K562 (cell line): ENCODE data around the gene ERVH48-1. TPM values are rescaled to one million over a fixed set of nuclear protein-coding genes. Genes with fewer than 3 reads are reported as not detected.

Experiments used
- ERF ChIP-seq: fragments of 450-650 bp; formaldehyde crosslinking; IDR thresholded peaks from 2 replicates; pipeline ENCODE4 v1.4.0; 2020; ENCODE audit warnings: mild to moderate bottlenecking, mixed read lengths
- ETV5 ChIP-seq: sonication (generic); formaldehyde crosslinking; IDR thresholded peaks from 2 replicates; pipeline ENCODE4 v1.4.0; 2020; ENCODE audit warnings: low read depth, mild to moderate bottlenecking, missing genetic modification reagents
- GATAD2A ChIP-seq: fragments of 450-650 bp; IDR thresholded peaks from 2 replicates; pipeline ENCODE4 v1.6.1; 2017
- HMG20A ChIP-seq: fragments of 450-650 bp; formaldehyde crosslinking; conservative IDR thresholded peaks from 2 replicates; pipeline ENCODE4 v1.4.0; 2020; ENCODE audit warnings: mild to moderate bottlenecking, mixed read lengths
- KLF13 ChIP-seq: fragments of 450-650 bp; IDR thresholded peaks from 2 replicates; pipeline ENCODE4 v1.6.1; 2016; ENCODE audit warnings: missing genetic modification characterization, low read depth, mild to moderate bottlenecking, missing compliant biosample characterization, moderate library complexity, borderline replicate concordance
- PTRF ChIP-seq: fragments of 450-650 bp; IDR thresholded peaks from 2 replicates; pipeline ENCODE4 v1.6.1; 2016; ENCODE audit warnings: mild to moderate bottlenecking, missing genetic modification characterization, missing compliant biosample characterization
- SAP30 ChIP-seq: fragments of 200-600 bp; sonication (generic); IDR thresholded peaks from 2 replicates; pipeline ENCODE4 v1.6.1; 2012; ENCODE audit warnings: borderline replicate concordance, low read depth, mild to moderate bottlenecking, moderate library complexity, low read length, control low read depth, inconsistent platforms; ENCODE audit not compliant: insufficient read depth, poor library complexity, severe bottlenecking
- SMARCC2 ChIP-seq: fragments of 450-650 bp; IDR thresholded peaks from 2 replicates; pipeline ENCODE4 v1.6.1; 2017; ENCODE audit warnings: antibody characterized with exemption, moderate library complexity, mild to moderate bottlenecking, low read depth
- U2AF1 ChIP-seq: fragments of 200-400 bp; formaldehyde crosslinking; optimal IDR thresholded peaks from 2 replicates; pipeline ENCODE3; 2017; ENCODE audit warnings: mild to moderate bottlenecking, low read depth, low read length, moderate library complexity
- YBX1 ChIP-seq: fragments of 450-650 bp; IDR thresholded peaks from 2 replicates; pipeline ENCODE4 v1.7.1; 2016; ENCODE audit warnings: mild to moderate bottlenecking
- ZNF3 ChIP-seq: fragments of 250-450 bp; sonication (Bioruptor Pico); IDR thresholded peaks from 2 replicates; pipeline ENCODE4 v1.5.0; 2021; ENCODE audit warnings: mild to moderate bottlenecking, moderate library complexity
- ZNF324 ChIP-seq: fragments of 250-450 bp; sonication (Bioruptor Pico); IDR thresholded peaks from 2 replicates; pipeline ENCODE4 v1.4.0; 2020; ENCODE audit warnings: mild to moderate bottlenecking
- ZNF551 ChIP-seq: fragments of 250-450 bp; sonication (Bioruptor Pico); IDR thresholded peaks from 2 replicates; pipeline ENCODE4 v1.5.0; 2021; ENCODE audit warnings: mild to moderate bottlenecking, moderate library complexity
- ZNF717 ChIP-seq: fragments of 250-450 bp; sonication (Bioruptor Pico); IDR thresholded peaks from 2 replicates; pipeline ENCODE4 v1.5.0; 2021
- ZNF79 ChIP-seq: fragments of 250-450 bp; sonication (Bioruptor Pico); IDR thresholded peaks from 2 replicates; pipeline ENCODE4 v1.4.0; 2020; ENCODE audit warnings: low read depth, mild to moderate bottlenecking, moderate library complexity
- polyA plus RNA-seq, 8 experiments: library from polyadenylated mRNA; depleted of rRNA in 4 of 8; stranded (reverse) in 5 of 8; unstranded in 3 of 8; fragments of >200 nt; fragmentation: Nextera tagmentation in 2 of 8; fragmentation: Illumina TruSeq in 1 of 8; extraction: Ambion mirVana in 2 of 8; extraction: Trizol in 1 of 8; gene quantifications; 2 replicates each; pipeline versions ENCODE4 v1.2.1 to v1.2.3, GENCODE V29; 2011 to 2014; ENCODE audit warnings: inconsistent platforms in 1 of 8, missing spikeins in 1 of 8
- total RNA-seq, 7 experiments: library from RNA; depleted of rRNA in 6 of 7; stranded (reverse); fragments of >200 nt in 6 of 7; fragmentation: Illumina TruSeq in 2 of 7; extraction: Trizol in 2 of 7; gene quantifications; 2 replicates each; pipeline versions ENCODE4 v1.2.1 to v1.2.3, GENCODE V29; 2011 to 2021; ENCODE audit warnings: low replicate concordance in 1 of 7
- TF ChIP-seq, protein P1 (sequence below): fragments of 250-450 bp; sonication (Bioruptor Pico); IDR thresholded peaks from 2 replicates; pipeline ENCODE4 v1.4.0; 2020; ENCODE audit warnings: borderline replicate concordance
- TF ChIP-seq, protein P2 (sequence below): IDR thresholded peaks from 2 replicates; pipeline ENCODE4 v1.6.1; 2011; ENCODE audit not compliant: insufficient read length; ENCODE audit errors: extremely low read depth
- TF ChIP-seq, protein P3 (sequence below): fragments of 250-450 bp; sonication (Bioruptor Pico); IDR thresholded peaks from 2 replicates; pipeline ENCODE4 v1.8.0; 2021; ENCODE audit warnings: borderline replicate concordance, mild to moderate bottlenecking, moderate library complexity; ENCODE audit not compliant: poor library complexity, severe bottlenecking
- TF ChIP-seq, protein P4 (sequence below): IDR thresholded peaks from 2 replicates; pipeline ENCODE4 v1.6.1; 2014; ENCODE audit warnings: antibody characterized with exemption
- TF ChIP-seq, protein P5 (sequence below): sonication (generic); formaldehyde crosslinking; IDR thresholded peaks from 2 replicates; pipeline ENCODE4 v1.8.0; 2022; ENCODE audit warnings: mild to moderate bottlenecking, missing genetic modification reagents
- TF ChIP-seq, protein P6 (sequence below): IDR thresholded peaks from 2 replicates; pipeline ENCODE4 v1.6.1; 2011; ENCODE audit warnings: borderline replicate concordance, low read depth, mild to moderate bottlenecking, moderate library complexity, low read length; ENCODE audit not compliant: insufficient read depth, poor library complexity, severe bottlenecking

ERVH48-1 gene
- total and polyA plus RNA-seq, 9 of the 15 experiments (the other 6 are each of a cell fraction or from before 2014, with no cell fraction given) = 0.08 to 0.49 (median 0.16) TPM; not detected in 3

DNA sequence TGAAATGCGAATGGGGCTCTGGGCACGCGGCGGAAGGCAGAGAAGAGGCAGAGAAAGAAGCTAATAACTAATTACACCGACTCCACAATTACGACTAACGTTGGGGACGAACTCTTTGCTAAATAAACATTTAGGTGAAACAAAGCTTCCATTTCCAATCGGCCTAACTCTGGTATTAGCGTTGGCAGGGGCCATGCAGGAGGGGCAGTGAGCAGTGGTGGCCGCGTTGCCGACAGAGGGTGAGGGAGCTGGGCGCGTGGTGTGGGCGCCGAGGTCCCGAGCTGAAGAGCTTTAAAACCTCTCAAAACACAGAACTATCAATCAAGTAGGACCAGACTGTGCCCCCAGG is 32.9 kb downstream of the ERVH48-1 start (continued):
- TF ChIP-seq PTRF = no peak
- no peak for TF ChIP-seq SAP30
- TF ChIP-seq, protein P1, sequence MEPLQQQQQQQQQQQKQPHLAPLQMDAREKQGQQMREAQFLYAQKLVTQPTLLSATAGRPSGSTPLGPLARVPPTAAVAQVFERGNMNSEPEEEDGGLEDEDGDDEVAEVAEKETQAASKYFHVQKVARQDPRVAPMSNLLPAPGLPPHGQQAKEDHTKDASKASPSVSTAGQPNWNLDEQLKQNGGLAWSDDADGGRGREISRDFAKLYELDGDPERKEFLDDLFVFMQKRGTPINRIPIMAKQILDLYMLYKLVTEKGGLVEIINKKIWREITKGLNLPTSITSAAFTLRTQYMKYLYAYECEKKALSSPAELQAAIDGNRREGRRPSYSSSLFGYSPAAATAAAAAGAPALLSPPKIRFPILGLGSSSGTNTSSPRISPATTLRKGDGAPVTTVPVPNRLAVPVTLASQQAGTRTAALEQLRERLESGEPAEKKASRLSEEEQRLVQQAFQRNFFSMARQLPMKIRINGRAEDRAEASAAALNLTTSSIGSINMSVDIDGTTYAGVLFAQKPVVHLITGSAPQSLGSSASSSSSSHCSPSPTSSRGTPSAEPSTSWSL = no peak
- TF ChIP-seq SMARCC2 = no peak; the same call in 1 of the 2 replicates
- peak; percentile 87; the same call in 1 of the 2 replicates for TF ChIP-seq ERF (CRISPR knock-in tag)
- TF ChIP-seq, protein P2, sequence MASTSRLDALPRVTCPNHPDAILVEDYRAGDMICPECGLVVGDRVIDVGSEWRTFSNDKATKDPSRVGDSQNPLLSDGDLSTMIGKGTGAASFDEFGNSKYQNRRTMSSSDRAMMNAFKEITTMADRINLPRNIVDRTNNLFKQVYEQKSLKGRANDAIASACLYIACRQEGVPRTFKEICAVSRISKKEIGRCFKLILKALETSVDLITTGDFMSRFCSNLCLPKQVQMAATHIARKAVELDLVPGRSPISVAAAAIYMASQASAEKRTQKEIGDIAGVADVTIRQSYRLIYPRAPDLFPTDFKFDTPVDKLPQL = no peak
- TF ChIP-seq, protein P3, sequence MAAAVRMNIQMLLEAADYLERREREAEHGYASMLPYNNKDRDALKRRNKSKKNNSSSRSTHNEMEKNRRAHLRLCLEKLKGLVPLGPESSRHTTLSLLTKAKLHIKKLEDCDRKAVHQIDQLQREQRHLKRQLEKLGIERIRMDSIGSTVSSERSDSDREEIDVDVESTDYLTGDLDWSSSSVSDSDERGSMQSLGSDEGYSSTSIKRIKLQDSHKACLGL (CRISPR knock-in tag) = no peak
- TF ChIP-seq ZNF79 (CRISPR knock-in tag) = no peak
- TF ChIP-seq, protein P4, sequence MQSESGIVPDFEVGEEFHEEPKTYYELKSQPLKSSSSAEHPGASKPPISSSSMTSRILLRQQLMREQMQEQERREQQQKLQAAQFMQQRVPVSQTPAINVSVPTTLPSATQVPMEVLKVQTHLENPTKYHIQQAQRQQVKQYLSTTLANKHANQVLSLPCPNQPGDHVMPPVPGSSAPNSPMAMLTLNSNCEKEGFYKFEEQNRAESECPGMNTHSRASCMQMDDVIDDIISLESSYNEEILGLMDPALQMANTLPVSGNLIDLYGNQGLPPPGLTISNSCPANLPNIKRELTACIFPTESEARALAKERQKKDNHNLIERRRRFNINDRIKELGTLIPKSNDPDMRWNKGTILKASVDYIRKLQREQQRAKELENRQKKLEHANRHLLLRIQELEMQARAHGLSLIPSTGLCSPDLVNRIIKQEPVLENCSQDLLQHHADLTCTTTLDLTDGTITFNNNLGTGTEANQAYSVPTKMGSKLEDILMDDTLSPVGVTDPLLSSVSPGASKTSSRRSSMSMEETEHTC = no peak
- no peak for TF ChIP-seq GATAD2A
- no peak for TF ChIP-seq ZNF324 (CRISPR knock-in tag)
- TF ChIP-seq, protein P5, sequence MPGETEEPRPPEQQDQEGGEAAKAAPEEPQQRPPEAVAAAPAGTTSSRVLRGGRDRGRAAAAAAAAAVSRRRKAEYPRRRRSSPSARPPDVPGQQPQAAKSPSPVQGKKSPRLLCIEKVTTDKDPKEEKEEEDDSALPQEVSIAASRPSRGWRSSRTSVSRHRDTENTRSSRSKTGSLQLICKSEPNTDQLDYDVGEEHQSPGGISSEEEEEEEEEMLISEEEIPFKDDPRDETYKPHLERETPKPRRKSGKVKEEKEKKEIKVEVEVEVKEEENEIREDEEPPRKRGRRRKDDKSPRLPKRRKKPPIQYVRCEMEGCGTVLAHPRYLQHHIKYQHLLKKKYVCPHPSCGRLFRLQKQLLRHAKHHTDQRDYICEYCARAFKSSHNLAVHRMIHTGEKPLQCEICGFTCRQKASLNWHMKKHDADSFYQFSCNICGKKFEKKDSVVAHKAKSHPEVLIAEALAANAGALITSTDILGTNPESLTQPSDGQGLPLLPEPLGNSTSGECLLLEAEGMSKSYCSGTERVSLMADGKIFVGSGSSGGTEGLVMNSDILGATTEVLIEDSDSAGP (CRISPR knock-in tag) = no peak
- no peak for TF ChIP-seq ZNF3 (CRISPR knock-in tag)
- no peak for TF ChIP-seq KLF13 (tag)
- TF ChIP-seq ZNF551 = no peak
- no peak for TF ChIP-seq ETV5
- TF ChIP-seq YBX1 = no peak
- no peak for TF ChIP-seq ZNF717 (CRISPR knock-in tag)
- TF ChIP-seq, protein P6, sequence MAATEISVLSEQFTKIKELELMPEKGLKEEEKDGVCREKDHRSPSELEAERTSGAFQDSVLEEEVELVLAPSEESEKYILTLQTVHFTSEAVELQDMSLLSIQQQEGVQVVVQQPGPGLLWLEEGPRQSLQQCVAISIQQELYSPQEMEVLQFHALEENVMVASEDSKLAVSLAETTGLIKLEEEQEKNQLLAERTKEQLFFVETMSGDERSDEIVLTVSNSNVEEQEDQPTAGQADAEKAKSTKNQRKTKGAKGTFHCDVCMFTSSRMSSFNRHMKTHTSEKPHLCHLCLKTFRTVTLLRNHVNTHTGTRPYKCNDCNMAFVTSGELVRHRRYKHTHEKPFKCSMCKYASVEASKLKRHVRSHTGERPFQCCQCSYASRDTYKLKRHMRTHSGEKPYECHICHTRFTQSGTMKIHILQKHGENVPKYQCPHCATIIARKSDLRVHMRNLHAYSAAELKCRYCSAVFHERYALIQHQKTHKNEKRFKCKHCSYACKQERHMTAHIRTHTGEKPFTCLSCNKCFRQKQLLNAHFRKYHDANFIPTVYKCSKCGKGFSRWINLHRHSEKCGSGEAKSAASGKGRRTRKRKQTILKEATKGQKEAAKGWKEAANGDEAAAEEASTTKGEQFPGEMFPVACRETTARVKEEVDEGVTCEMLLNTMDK = no peak
- TF ChIP-seq HMG20A (CRISPR knock-in tag) = no peak
- TF ChIP-seq U2AF1 = no peak
